Hindlimb muscle (tissue), 1 donor: ENCODE data around the gene MYH7. TPM values are rescaled to one million over a fixed set of nuclear protein-coding genes. Genes with fewer than 3 reads are reported as not detected.
"Not testable (repeated sequence)": the region's sequence is repeated elsewhere in the genome, so short reads cannot be mapped to it uniquely, and the experiment has no call there.

Source experiments
- DNase-seq: peaks from one replicate; pipeline ENCODE4 v3.0.0-alpha.2; 2013
- polyA plus RNA-seq: library from polyadenylated mRNA; unstranded; fragments of 120-200 nt; gene quantifications from one replicate; pipeline ENCODE4 v1.2.1, GENCODE V29; 2013; ENCODE audit not compliant: insufficient read length

Gene MYH7
- polyA plus RNA-seq, 1 donor = 525 TPM

GRCh38 chr14:23386266-23386657, 49.2 kb downstream of the MYH7 start:
- DNase-seq = not testable (repeated sequence)

GRCh38 chr14:23385642-23386265, 49.7 kb downstream of the MYH7 start:
- DNase-seq = no peak

- no peak for DNase-seq
Observed at GRCh38 chr14:23385244-23385641, 50.2 kb downstream of the MYH7 start.

- DNase-seq = no peak
Observed at GRCh38 chr14:23384364-23385080, 50.9 kb downstream of the MYH7 start.

- DNase-seq = no peak
Observed at GRCh38 chr14:23382731-23383440, 52.6 kb downstream of the MYH7 start.

- no peak for DNase-seq
Observed at GRCh38 chr14:23382276-23382675, 53.2 kb downstream of the MYH7 start.

GRCh38 chr14:23381871-23382270, 53.6 kb downstream of the MYH7 start:
- no peak for DNase-seq

GRCh38 chr14:23380976-23381375, 54.5 kb downstream of the MYH7 start:
- no peak for DNase-seq

GRCh38 chr14:23380197-23380914, 55.1 kb downstream of the MYH7 start:
- no peak for DNase-seq

- DNase-seq = peak; percentile 29
Observed at GRCh38 chr14:23379366-23380196, 55.9 kb downstream of the MYH7 start.

- no peak for DNase-seq
Observed at GRCh38 chr14:23378612-23379220, 56.7 kb downstream of the MYH7 start.

- no peak for DNase-seq
Observed at GRCh38 chr14:23377573-23378563, 57.6 kb downstream of the MYH7 start.

GRCh38 chr14:23377198-23377550, 58.3 kb downstream of the MYH7 start:
- no peak for DNase-seq

GRCh38 chr14:23376482-23377197, 58.8 kb downstream of the MYH7 start, which contains the start of gene CMTM5:
TSS of gene CMTM5 (plus strand) at chr14:23377046. CDS start at chr14:23377252, 206 bp downstream.
- DNase-seq = no peak

- DNase-seq = no peak
Observed at GRCh38 chr14:23375527-23376251, 59.8 kb downstream of the MYH7 start.

- DNase-seq = no peak
Observed at GRCh38 chr14:23373041-23373440, 62.4 kb downstream of the MYH7 start.

- DNase-seq = no peak
Observed at GRCh38 chr14:23372509-23372908, 63.0 kb downstream of the MYH7 start, which contains the start of gene IL25. TSS of gene IL25 (plus strand) at chr14:23372809.

GRCh38 chr14:23371865-23372264, 63.6 kb downstream of the MYH7 start:
- DNase-seq = no peak

- no peak for DNase-seq
Observed at GRCh38 chr14:23370221-23370620, 65.2 kb downstream of the MYH7 start.
